H1 (cell line): ENCODE measurements around the gene XPNPEP2. TPM values are rescaled to one million over a fixed set of nuclear protein-coding genes. Genes with fewer than 3 reads are reported as not detected.

Source experiments
- CTCF ChIA-PET: fragments of 300-600 bp; sonication (Branson Sonifier 250); formaldehyde crosslinking; loops from one replicate; lab custom pipeline; 2021; ENCODE audit not compliant: partially characterized antibody; lab: Charles Lee
- POLR2A ChIA-PET: fragments of 300-600 bp; sonication (Branson Sonifier 250); formaldehyde crosslinking; loops from one replicate; lab custom pipeline; 2021; ENCODE audit warnings: inconsistent platforms; ENCODE audit not compliant: partially characterized antibody; lab: Charles Lee
- DNase-seq, 2 experiments: peaks; one replicate each; pipeline versions ENCODE4 v3.0.0 to v3.0.0-alpha.2; 2010 to 2022; ENCODE audit warnings: low spot score in 2 of 2, low read depth in 1 of 2, mixed read lengths in 1 of 2
- FAIRE-seq: peaks from 2 replicates; lab custom pipeline; 2011; peaks lifted over from hg19 to GRCh38; lab: Jason Lieb, UNC
- H2AFZ ChIP-seq: 2 replicates; pipeline ENCODE4 v1.8.1; 2012; ENCODE audit warnings: low read length, inconsistent platforms
- H2AK5ac ChIP-seq: 2 replicates; pipeline ENCODE4 v1.6.1; 2013; ENCODE audit warnings: low read depth, low read length
- H2BK120ac ChIP-seq: replicated peaks from 2 replicates; pipeline ENCODE3; 2013; ENCODE audit warnings: low read depth, low read length, inconsistent platforms
- H2BK12ac ChIP-seq: 2 replicates; pipeline ENCODE4 v1.6.1; 2013; ENCODE audit warnings: low read depth, low read length
- H2BK15ac ChIP-seq: 2 replicates; pipeline ENCODE4 v1.6.1; 2013; ENCODE audit warnings: low read length
- H2BK20ac ChIP-seq: 2 replicates; pipeline ENCODE4 v1.6.1; 2013; ENCODE audit warnings: low read length
- H2BK5ac ChIP-seq: 2 replicates; pipeline ENCODE4 v1.6.1; 2013; ENCODE audit warnings: low read depth, low read length
- H3K14ac ChIP-seq: 2 replicates; pipeline ENCODE4 v1.6.1; 2013; ENCODE audit warnings: inconsistent platforms; ENCODE audit not compliant: insufficient read length
- H3K18ac ChIP-seq: 2 replicates; pipeline ENCODE4 v1.6.1; 2013; ENCODE audit warnings: low read length; ENCODE audit errors: extremely low read depth
- H3K23ac ChIP-seq: 2 replicates; pipeline ENCODE4 v1.6.1; 2013; ENCODE audit warnings: inconsistent platforms; ENCODE audit not compliant: insufficient read length
- H3K23me2 ChIP-seq: 2 replicates; pipeline ENCODE4 v1.6.1; 2013; ENCODE audit warnings: low read depth, low read length
- H3K27ac ChIP-seq: 2 replicates; pipeline ENCODE4 v1.6.1; 2011; ENCODE audit warnings: low read depth, low read length, inconsistent platforms
- H3K27me3 ChIP-seq, 4 experiments: replicated peaks in 1 of 4; 1 replicate in 1 of 4; 2 replicates in 3 of 4; pipeline versions ENCODE4 v1.6.1 to v1.8.1; 2011 to 2013; ENCODE audit warnings: low read length in 3 of 4, mild to moderate bottlenecking in 3 of 4, inconsistent platforms in 2 of 4, mixed read lengths in 2 of 4, moderate library complexity in 1 of 4; ENCODE audit not compliant: control insufficient read depth in 3 of 4, insufficient read depth in 3 of 4; ENCODE audit errors: extremely low read depth in 1 of 4
- H3K36me3 ChIP-seq, 4 experiments: 2 replicates each; pipeline versions ENCODE4 v1.6.1 to v1.8.1; 2011 to 2013; ENCODE audit warnings: mild to moderate bottlenecking in 4 of 4, low read length in 3 of 4, moderate library complexity in 2 of 4, control low read depth in 1 of 4, inconsistent platforms in 1 of 4; ENCODE audit not compliant: insufficient read depth in 4 of 4, control insufficient read depth in 2 of 4
- H3K4ac ChIP-seq: replicated peaks from 2 replicates; pipeline ENCODE3; 2013; ENCODE audit warnings: low read length, low read depth, mixed read lengths, inconsistent platforms; ENCODE audit not compliant: insufficient read length
- H3K4me1 ChIP-seq, 4 experiments: replicated peaks in 1 of 4; 1 replicate in 1 of 4; 2 replicates in 3 of 4; pipeline versions ENCODE4 v1.6.1 to v1.8.1; 2011 to 2013; ENCODE audit warnings: low read length in 3 of 4, inconsistent platforms in 2 of 4, mixed read lengths in 1 of 4; ENCODE audit not compliant: insufficient read depth in 4 of 4, control insufficient read depth in 3 of 4
- H3K4me2 ChIP-seq, 2 experiments: 2 replicates each; pipeline versions ENCODE4 v1.6.1 to v1.8.1; 2011 to 2013; ENCODE audit warnings: low read depth in 2 of 2, low read length in 2 of 2, control low read depth in 1 of 2, inconsistent platforms in 1 of 2, mild to moderate bottlenecking in 1 of 2; ENCODE audit not compliant: insufficient read depth in 1 of 2
- H3K4me3 ChIP-seq, 4 experiments: fragments of 200-600, 300-600 bp in 1 of 4; sonication (generic), shearing (Covaris generic), sonication (Bioruptor Twin) in 1 of 4; 2 replicates each; pipeline versions ENCODE4 v1.5.1 to v1.8.1; 2011 to 2016; ENCODE audit warnings: low read length in 4 of 4, low read depth in 3 of 4, control low read depth in 2 of 4, inconsistent platforms in 2 of 4, mild to moderate bottlenecking in 2 of 4, mixed read lengths in 1 of 4, moderate library complexity in 1 of 4; ENCODE audit not compliant: insufficient read depth in 2 of 4; ENCODE audit errors: extremely low read depth in 1 of 4
- H3K56ac ChIP-seq: replicated peaks from 2 replicates; pipeline ENCODE3; 2013; ENCODE audit warnings: low read depth, mild to moderate bottlenecking, mixed read lengths, low read length, inconsistent platforms; ENCODE audit not compliant: insufficient read length
- H3K79me1 ChIP-seq: 2 replicates; pipeline ENCODE4 v1.6.1; 2013; ENCODE audit warnings: low read depth, low read length, control low read depth
- H3K79me2 ChIP-seq, 2 experiments: 2 replicates each; pipeline versions ENCODE4 v1.6.1 to v1.8.1; 2012 to 2013; ENCODE audit warnings: low read length in 2 of 2, mild to moderate bottlenecking in 2 of 2, inconsistent platforms in 1 of 2; ENCODE audit not compliant: insufficient read depth in 2 of 2, control insufficient read depth in 1 of 2
- H3K9ac ChIP-seq, 4 experiments: replicated peaks in 1 of 4; 1 replicate in 1 of 4; 2 replicates in 3 of 4; pipeline versions ENCODE4 v1.6.1 to v1.8.1; 2011 to 2013; ENCODE audit warnings: low read depth in 3 of 4, low read length in 3 of 4, control low read depth in 2 of 4, mild to moderate bottlenecking in 2 of 4, moderate library complexity in 2 of 4, inconsistent platforms in 1 of 4; ENCODE audit errors: extremely low read depth in 1 of 4
- H3K9me3 ChIP-seq, 2 experiments: 2 replicates each; pipeline versions ENCODE4 v1.6.1 to v1.8.1; 2012 to 2013; ENCODE audit warnings: mild to moderate bottlenecking in 2 of 2, moderate library complexity in 2 of 2, control low read depth in 1 of 2, inconsistent platforms in 1 of 2, low read depth in 1 of 2, low read length in 1 of 2, mixed read lengths in 1 of 2; ENCODE audit not compliant: insufficient read depth in 2 of 2
- H4K20me1 ChIP-seq, 2 experiments: replicated peaks in 1 of 2; 2 replicates each; pipeline versions ENCODE3 to v1.8.1; 2011 to 2013; ENCODE audit warnings: inconsistent platforms in 2 of 2, low read length in 2 of 2, mild to moderate bottlenecking in 1 of 2; ENCODE audit not compliant: insufficient read depth in 2 of 2, control insufficient read depth in 1 of 2
- H4K5ac ChIP-seq: 2 replicates; pipeline ENCODE4 v1.6.1; 2013; ENCODE audit warnings: low read length, low read depth, mixed read lengths, inconsistent platforms; ENCODE audit not compliant: insufficient read length
- H4K8ac ChIP-seq: 2 replicates; pipeline ENCODE4 v1.8.0; 2013; ENCODE audit warnings: mild to moderate bottlenecking, moderate library complexity, low read length, inconsistent platforms; ENCODE audit not compliant: insufficient read depth; ENCODE audit errors: extremely low read depth
- H4K91ac ChIP-seq: replicated peaks from 2 replicates; pipeline ENCODE3; 2013; ENCODE audit warnings: low read length, mixed read lengths, inconsistent platforms; ENCODE audit not compliant: insufficient read length
- ASH2L ChIP-seq: fragments of 200-600, 300-600 bp; sonication (generic); IDR thresholded peaks from one replicate; pipeline ENCODE4 v1.7.1; 2017; ENCODE audit warnings: low read length
- GTF2F1 ChIP-seq: IDR thresholded peaks from 2 replicates; pipeline ENCODE4 v1.6.1; 2012; ENCODE audit warnings: low read depth, low read length, improper control_type of control experiment, borderline replicate concordance
- RAD21 ChIP-seq, 2 experiments: IDR thresholded peaks in 1 of 2; conservative IDR thresholded peaks in 1 of 2; 2 replicates each; pipeline ENCODE4 v1.6.1; 2011; ENCODE audit warnings: low read depth in 2 of 2, low read length in 2 of 2, improper control_type of control experiment in 1 of 2, inconsistent platforms in 1 of 2, mild to moderate bottlenecking in 1 of 2, moderate library complexity in 1 of 2
- RXRA ChIP-seq: IDR thresholded peaks from 2 replicates; pipeline ENCODE4 v1.6.1; 2011; ENCODE audit warnings: low read depth, mild to moderate bottlenecking, low read length, moderate library complexity; ENCODE audit not compliant: insufficient read depth
- SIN3A ChIP-seq, 2 experiments: IDR thresholded peaks in 1 of 2; conservative IDR thresholded peaks in 1 of 2; 2 replicates each; pipeline ENCODE4 v1.6.1; 2011 to 2012; ENCODE audit warnings: low read length in 2 of 2, improper control_type of control experiment in 1 of 2, low read depth in 1 of 2, mild to moderate bottlenecking in 1 of 2
- SUZ12 ChIP-seq: fragments of 200-600 bp; sonication (generic); IDR thresholded peaks from 2 replicates; pipeline ENCODE4 v1.6.1; 2012; ENCODE audit warnings: mild to moderate bottlenecking, inconsistent platforms, low read length, moderate library complexity, mixed read lengths
- TAF7 ChIP-seq: optimal IDR thresholded peaks from 2 replicates; pipeline ENCODE3; 2011; ENCODE audit warnings: low read depth, mild to moderate bottlenecking, inconsistent platforms, low read length, moderate library complexity, borderline replicate concordance
- TCF12 ChIP-seq: IDR thresholded peaks from 2 replicates; pipeline ENCODE4 v1.6.1; 2011; ENCODE audit warnings: low read depth, mild to moderate bottlenecking, low read length
- WGBS, 2 experiments: shearing (Covaris generic) in 1 of 2; methylation state at CpG; one replicate each; pipeline versions ENCODE4 v1.1.6 to v1.1.7; 2013 to 2015; ENCODE audit warnings: low lambda C conversion rate in 2 of 2, mixed read lengths in 2 of 2, inconsistent platforms in 1 of 2, low coverage in 1 of 2, missing lambda C conversion rate in 1 of 2; ENCODE audit not compliant: insufficient replicate concordance in 2 of 2, insufficient coverage in 1 of 2, insufficient read length in 1 of 2; ENCODE audit errors: extremely low coverage in 1 of 2, missing lambda C conversion rate in 1 of 2; 5-methylcytosine and 5-hydroxymethylcytosine counted together
- polyA plus RNA-seq, 7 experiments: library from polyadenylated mRNA; depleted of rRNA in 3 of 7; stranded (reverse) in 5 of 7; unstranded in 2 of 7; fragments of >200 nt in 5 of 7; fragments of 200-250 nt in 2 of 7; gene quantifications; 1 replicate in 5 of 7; 2 replicates in 1 of 7; 4 replicates in 1 of 7; pipeline versions ENCODE4 v1.2.1 to v1.2.3, GENCODE V29; 2011 to 2013; ENCODE audit warnings: missing spikeins in 2 of 7, mixed read lengths in 2 of 7
- total RNA-seq: library from RNA; stranded (reverse); fragmentation: NEBNext Ultra II Directional; extraction: Animal tissue kit (Norgen Biotek cat#: 25700); gene quantifications from 2 replicates; pipeline ENCODE4 v1.2.1, GENCODE V29; 2021

XPNPEP2 gene
- total and polyA plus RNA-seq, 2 of the 8 experiments (the other 6 are each of a cell fraction or from before 2014, with no cell fraction given) = 0.27 TPM; not detected in 1

- Histone ChIP-seq H2AFZ (no peak overlapping the region), H3K4me1 (no peaks in the 10 kb centered on the region), H4K91ac (no peak overlapping the region), H2BK20ac (no peak overlapping the region), H3K9me3 (no peaks in the 10 kb centered on the region), H3K23me2 (no peaks in the 10 kb centered on the region), H3K56ac (no peak overlapping the region), H3K79me2 (no peaks in the 10 kb centered on the region), H2BK5ac (no peak overlapping the region), H3K9ac (no peak overlapping the region), H4K5ac (no peak overlapping the region), H4K20me1 (no peaks in the 10 kb centered on the region), H3K4me2 (no peak overlapping the region), H3K4me3 (no peak overlapping the region), H2AK5ac (no peak overlapping the region), H3K4ac (no peak overlapping the region), H2BK15ac (no peak overlapping the region), H3K27me3 (no peaks in the 10 kb centered on the region), H3K23ac (no peak overlapping the region), H2BK120ac (no peak overlapping the region), H3K27ac (no peak overlapping the region), H3K14ac (no peak overlapping the region), H3K79me1 (no peaks in the 10 kb centered on the region), H3K36me3 (no peaks in the 10 kb centered on the region), H4K8ac (no peak overlapping the region), H3K18ac (no peak overlapping the region), H2BK12ac (no peak overlapping the region)
- FAIRE-seq = no peak
- ChIA-PET CTCF (interaction anchor here (0.5 to 1.8 kb wide), 5 partner anchors 12 to 353 kb away, joined by 3 to 6 read pairs (median 3); no protein-coding TSS in a partner anchor), POLR2A (interaction anchor here (1.0 kb wide), 1 partner anchor 12 kb away, joined by 3 read pairs; no protein-coding TSS in a partner anchor)
- DNase-seq = no peak
- TF ChIP-seq TCF12 = no peak
- no peak for TF ChIP-seq ASH2L
- no peak for TF ChIP-seq SIN3A (conservative IDR thresholded peaks at IDR 0.05 in 1 of 2, IDR thresholded peaks at IDR 0.05 in 1 of 2; ENCODE audit: low read depth in 1 of 2, low read length in 2 of 2)
- no peak for TF ChIP-seq RXRA
- no peak for TF ChIP-seq SUZ12
- no peak for TF ChIP-seq TAF7
- no peak for TF ChIP-seq RAD21 (IDR thresholded peaks at IDR 0.05 in 1 of 2, conservative IDR thresholded peaks at IDR 0.05 in 1 of 2; ENCODE audit: low read depth in 2 of 2, low read length in 2 of 2)
- no peak for TF ChIP-seq GTF2F1
- WGBS, 2 experiments = 92% methylated on average over 8 of the region's 8 CpGs; no CpG with 5 or more reads in 1 of the 2 experiments
These were observed 29.4 kb downstream of the XPNPEP2 start for GRCh38 chrX:129768186-129768585.
